BJ (cell line): ENCODE data around the gene ARHGAP31. TPM values are rescaled to one million over a fixed set of nuclear protein-coding genes. Genes with fewer than 3 reads are reported as not detected.

Source experiments
- CTCF ChIA-PET: fragments of 350-600 bp; formaldehyde crosslinking; extraction: SDS; loops from one replicate; lab custom pipeline; 2021; ENCODE audit warnings: antibody characterized with exemption, inconsistent platforms; lab: Yijun Ruan, JAX
- POLR2A ChIA-PET: fragments of 300-600 bp; sonication (Branson Sonifier 250); formaldehyde crosslinking; extraction: SDS; loops from one replicate; lab custom pipeline; 2021; ENCODE audit warnings: antibody characterized with exemption; lab: Charles Lee
- DNase-seq: peaks from one replicate; pipeline ENCODE4 v3.0.0-alpha.2; 2011; ENCODE audit warnings: low read depth
- H3K27me3 ChIP-seq: 2 replicates; pipeline ENCODE4 v1.6.0; 2011; ENCODE audit warnings: low read length; ENCODE audit not compliant: control insufficient read depth, insufficient read depth
- H3K36me3 ChIP-seq: 2 replicates; pipeline ENCODE4 v1.5.1; 2011; ENCODE audit warnings: low read length; ENCODE audit not compliant: control insufficient read depth, insufficient read depth
- H3K4me3 ChIP-seq: 2 replicates; pipeline ENCODE4 v1.5.1; 2011; ENCODE audit warnings: low read depth, mild to moderate bottlenecking, control low read depth, low read length
- polyA plus RNA-seq: library from polyadenylated mRNA; depleted of rRNA; stranded (reverse); fragments of >200 nt; gene quantifications from 2 replicates; pipeline ENCODE4 v1.2.3, GENCODE V29; 2011; rRNA removed
- small RNA-seq: library from RNA; depleted of rRNA; stranded (forward); fragments of <200 nt; gene quantifications from one replicate; pipeline ENCODE3, GENCODE V24; 2012; ENCODE audit warnings: low replicate concordance, low read depth; ENCODE audit not compliant: insufficient read length
- TF ChIP-seq, protein P1 (sequence below): IDR thresholded peaks from 2 replicates; pipeline ENCODE4 v1.5.1; 2011; ENCODE audit warnings: low read depth, mild to moderate bottlenecking, control low read depth, inconsistent platforms, low read length, moderate library complexity; ENCODE audit not compliant: insufficient read depth

Gene ARHGAP31
- polyA plus RNA-seq, 1 experiment, result 19.4 TPM

- Histone ChIP-seq H3K27me3 (no peaks in the 10 kb centered on the region), H3K36me3 (no peaks in the 10 kb centered on the region), H3K4me3 (peak overlapping the region; percentile 96)
- TF ChIP-seq, protein P1, sequence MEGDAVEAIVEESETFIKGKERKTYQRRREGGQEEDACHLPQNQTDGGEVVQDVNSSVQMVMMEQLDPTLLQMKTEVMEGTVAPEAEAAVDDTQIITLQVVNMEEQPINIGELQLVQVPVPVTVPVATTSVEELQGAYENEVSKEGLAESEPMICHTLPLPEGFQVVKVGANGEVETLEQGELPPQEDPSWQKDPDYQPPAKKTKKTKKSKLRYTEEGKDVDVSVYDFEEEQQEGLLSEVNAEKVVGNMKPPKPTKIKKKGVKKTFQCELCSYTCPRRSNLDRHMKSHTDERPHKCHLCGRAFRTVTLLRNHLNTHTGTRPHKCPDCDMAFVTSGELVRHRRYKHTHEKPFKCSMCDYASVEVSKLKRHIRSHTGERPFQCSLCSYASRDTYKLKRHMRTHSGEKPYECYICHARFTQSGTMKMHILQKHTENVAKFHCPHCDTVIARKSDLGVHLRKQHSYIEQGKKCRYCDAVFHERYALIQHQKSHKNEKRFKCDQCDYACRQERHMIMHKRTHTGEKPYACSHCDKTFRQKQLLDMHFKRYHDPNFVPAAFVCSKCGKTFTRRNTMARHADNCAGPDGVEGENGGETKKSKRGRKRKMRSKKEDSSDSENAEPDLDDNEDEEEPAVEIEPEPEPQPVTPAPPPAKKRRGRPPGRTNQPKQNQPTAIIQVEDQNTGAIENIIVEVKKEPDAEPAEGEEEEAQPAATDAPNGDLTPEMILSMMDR, result no peak
- POLR2A ChIA-PET, result no interaction called here
- CTCF ChIA-PET, result interaction anchor here (1.0 to 1.7 kb wide), 2 partner anchors 11 to 212 kb away, joined by 3 read pairs; no protein-coding TSS in a partner anchor
- no peak for DNase-seq
These were observed 175.4 kb downstream of the ARHGAP31 start for GRCh38 chr3:119469418-119470189.

Small RNAs within 50 kb of the gene (small RNA-seq; reads per million reads assigned to genes)
- gene RNU6-1127P, result not detected

Other genes with a start within 250 kb of the ARHGAP31 start
- not detected in 2 replicates for gene TEX55, start 148.2 kb upstream of the ARHGAP31 start, polyA plus RNA-seq
- gene UPK1B, start 120.8 kb upstream of the ARHGAP31 start, polyA plus RNA-seq, result 0.05 TPM in 1 of 2 replicates, not detected in the other
- gene B4GALT4, start 53.5 kb upstream of the ARHGAP31 start, polyA plus RNA-seq, result 20.9 and 30.2 TPM in 2 replicates
- gene TMEM39A, start 169.2 kb downstream of the ARHGAP31 start, polyA plus RNA-seq, result 34.4 and 35.1 TPM in 2 replicates
- 9.3 and 17.1 TPM in 2 replicates for gene POGLUT1, start 174.6 kb downstream of the ARHGAP31 start, polyA plus RNA-seq
- gene TIMMDC1, start 204.2 kb downstream of the ARHGAP31 start, polyA plus RNA-seq, result 52.0 and 69.9 TPM in 2 replicates